GM08714 (cell line): ENCODE data around the gene PRCD.

Source experiments
- H3K4me3 ChIP-seq: fragments of 200-500 bp; sonication (Bioruptor generic); 2 replicates; pipeline ENCODE4 v1.5.1; 2014; ENCODE audit warnings: mild to moderate bottlenecking, low read length, inconsistent platforms
- ZNF274 ChIP-seq: IDR thresholded peaks from 2 replicates; pipeline ENCODE4 v1.6.1; 2012; ENCODE audit warnings: mild to moderate bottlenecking, low read depth, low read length

The PRCD gene

DNA sequence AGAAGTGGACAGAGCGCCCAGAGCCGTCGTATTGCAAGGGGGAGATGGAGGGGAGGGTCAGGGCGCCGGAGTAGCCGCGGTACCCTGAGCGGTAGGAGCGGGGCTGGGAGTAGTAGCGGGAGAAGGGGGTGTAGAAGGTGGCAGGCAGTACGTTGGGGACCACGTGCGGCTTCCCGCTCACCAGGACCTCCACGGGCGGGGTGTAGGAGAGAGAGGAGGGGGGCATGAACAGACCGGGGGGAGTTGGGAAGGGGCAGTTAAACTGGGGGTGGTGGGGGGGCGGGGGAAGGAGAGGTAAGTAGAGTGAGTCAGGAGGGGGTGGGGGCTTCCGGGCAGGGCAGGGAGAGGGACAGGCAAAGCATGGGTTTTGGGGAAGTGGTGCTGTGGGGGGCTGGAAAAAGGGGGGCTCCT, 29.0 kb downstream of the PRCD start:
- no peak for TF ChIP-seq ZNF274
- no peak overlapping the region for H3K4me3 ChIP-seq

DNA sequence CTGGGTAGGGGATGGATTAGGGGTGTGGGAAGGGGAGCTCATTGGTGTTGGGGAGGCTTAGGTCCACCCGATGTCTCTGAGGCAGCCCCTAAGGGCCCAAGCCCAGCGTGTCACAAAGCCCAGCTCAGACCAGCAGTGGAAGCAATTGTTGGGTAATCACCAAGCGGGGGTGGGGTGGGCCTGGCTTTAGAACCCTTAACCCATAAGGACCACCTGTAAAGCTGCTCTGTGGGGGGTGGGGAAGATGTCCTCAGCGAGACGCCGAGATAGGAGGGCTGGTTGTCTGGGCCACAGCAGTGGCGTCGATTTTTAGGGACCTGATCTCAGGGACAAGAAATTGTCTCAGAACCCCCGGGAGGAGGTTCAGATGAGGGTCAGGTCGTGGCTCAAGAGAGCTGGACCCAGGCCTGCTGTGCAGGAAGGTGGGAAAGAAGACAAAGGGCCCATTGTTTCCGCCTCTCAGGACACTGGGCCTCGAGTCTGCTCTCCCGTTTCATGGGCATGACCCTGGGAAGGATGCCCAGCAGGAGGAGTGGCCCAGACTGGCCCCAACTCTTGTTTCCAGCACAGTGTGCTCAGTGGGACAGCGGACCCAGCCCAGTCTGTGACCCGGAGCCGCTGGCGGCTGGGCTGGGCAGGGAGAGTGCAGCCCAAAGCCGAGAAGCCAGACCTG, 29.9 kb downstream of the PRCD start:
- no peak for TF ChIP-seq ZNF274
- H3K4me3 ChIP-seq = no peak overlapping the region

DNA sequence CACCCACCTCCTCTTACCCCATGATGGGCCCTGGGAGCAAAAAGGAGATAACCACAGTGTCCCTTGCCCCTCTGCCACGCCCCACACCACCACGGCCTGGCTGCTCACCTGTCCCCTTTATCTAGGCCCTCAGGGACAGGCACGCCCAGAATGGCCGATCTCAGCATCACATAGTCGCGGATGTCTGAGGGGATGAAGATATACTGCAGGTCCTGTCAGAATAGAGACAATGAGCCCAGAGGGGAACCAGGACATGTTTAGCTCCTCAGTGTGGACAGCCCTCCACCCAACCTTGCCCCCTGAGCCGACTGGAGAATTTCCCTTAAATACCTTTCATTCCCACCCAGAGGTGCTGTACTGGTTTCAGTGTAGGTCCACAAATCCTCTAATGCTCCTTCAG, 30.6 kb downstream of the PRCD start:
- TF ChIP-seq ZNF274 = no peak

DNA sequence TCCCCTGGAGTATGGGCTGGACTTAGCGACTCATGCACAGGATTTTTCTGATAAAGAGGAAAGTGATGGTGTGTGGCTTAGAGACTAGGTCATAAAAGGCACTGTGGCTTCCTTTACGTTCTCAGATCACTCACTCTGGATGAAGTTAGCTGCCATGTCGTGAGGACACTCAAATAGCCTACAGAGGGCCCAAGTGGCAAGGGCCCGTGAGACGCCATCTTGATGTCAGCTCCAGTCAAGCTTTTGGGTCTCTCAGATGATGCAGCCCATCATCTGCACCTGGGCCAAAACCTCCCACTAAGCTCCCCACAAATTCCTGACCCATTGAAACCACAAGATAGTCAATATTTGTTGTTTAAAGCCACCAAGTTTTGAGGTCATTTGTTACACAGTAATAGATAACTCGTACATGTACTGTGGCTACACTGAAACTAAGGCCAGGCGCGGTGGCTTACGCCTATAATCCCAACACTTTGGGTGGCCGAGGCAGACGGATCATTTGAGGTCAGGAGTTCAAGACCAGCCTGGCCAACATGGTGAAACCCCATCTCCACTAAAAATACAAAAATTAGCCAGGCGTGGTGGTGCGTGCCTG, 31.1 kb downstream of the PRCD start:
- no peak overlapping the region for H3K4me3 ChIP-seq
- TF ChIP-seq ZNF274 = no peak

More for the DNA sequence above, 30.6 kb downstream of the PRCD start:
- H3K4me3 ChIP-seq = no peak overlapping the region

DNA sequence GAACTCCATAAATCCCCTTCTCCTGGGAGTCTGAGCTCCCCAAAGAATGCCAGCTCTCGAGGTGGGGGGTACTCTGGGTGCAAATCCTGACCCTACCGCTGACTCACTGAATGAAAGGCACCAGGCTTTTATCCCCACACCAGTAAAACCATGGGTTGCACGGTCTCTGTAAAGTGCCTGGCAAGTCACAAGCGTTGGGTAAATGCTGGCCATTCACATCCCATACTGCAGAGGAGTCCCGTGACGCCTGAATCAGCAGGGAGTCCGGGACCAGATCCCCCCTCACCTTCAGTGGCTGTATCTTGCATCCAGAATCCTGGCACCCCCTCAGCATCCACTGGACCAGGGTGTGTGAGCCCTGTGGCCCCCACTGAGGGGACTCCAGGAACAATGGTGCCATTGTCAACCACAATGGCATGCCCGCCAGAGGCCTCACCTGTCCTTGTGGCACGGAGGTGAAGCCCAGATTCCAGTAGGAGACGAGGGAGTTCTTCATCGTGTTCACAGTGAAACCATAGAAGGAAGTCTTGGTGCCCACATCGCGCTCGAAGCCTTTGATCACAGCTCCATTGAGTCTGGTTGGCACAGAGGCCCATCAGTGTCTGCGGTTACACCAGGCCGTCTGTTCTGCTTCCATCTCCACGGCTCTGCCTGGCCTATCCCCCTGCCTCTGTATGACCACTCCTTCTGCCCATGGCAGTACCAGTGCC, 32.5 kb downstream of the PRCD start:
- no peak overlapping the region for H3K4me3 ChIP-seq
- no peak for TF ChIP-seq ZNF274

DNA sequence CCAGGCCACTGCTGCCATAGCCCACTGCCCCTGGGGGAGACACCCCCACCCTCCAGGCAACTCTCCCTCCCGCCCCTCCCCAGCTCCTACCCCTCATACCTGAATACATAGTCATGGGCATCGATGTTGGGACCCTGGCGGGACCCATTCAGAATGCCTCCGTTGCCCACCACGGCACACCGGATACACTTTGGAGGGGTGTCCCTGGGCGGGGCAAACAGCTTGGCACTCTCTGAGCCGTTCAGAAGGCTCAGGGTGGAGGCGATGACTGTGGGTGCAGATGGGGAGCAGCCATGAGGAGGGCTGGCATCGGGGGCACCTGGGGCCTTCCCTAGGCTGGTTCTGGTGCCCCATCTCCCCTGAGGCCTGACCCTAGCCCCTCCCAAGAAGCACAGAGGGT, 33.3 kb downstream of the PRCD start:
- H3K4me3 ChIP-seq = no peak overlapping the region
- TF ChIP-seq ZNF274 = no peak

DNA sequence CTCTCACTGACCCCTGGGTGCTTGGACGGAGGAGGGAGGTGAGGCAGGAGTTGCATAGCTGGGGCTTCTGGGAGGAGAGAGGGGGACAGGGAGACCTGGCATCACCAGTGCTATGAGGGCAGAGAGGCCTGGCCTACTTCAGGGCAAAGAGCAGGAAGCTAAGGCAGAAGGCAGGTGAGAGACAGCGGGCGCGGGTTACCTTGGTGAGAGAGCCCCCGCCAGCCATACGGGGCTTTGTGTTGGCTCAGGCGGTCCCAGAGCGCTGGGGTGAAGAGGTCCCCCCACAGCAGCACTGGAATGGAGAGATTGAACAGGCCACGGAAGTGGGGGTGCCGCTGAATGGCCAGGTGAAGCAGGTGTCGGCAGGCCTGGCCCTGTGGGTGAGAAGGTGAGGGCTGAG, 34.3 kb downstream of the PRCD start:
- TF ChIP-seq ZNF274 = no peak
- H3K4me3 ChIP-seq = no peak overlapping the region

DNA sequence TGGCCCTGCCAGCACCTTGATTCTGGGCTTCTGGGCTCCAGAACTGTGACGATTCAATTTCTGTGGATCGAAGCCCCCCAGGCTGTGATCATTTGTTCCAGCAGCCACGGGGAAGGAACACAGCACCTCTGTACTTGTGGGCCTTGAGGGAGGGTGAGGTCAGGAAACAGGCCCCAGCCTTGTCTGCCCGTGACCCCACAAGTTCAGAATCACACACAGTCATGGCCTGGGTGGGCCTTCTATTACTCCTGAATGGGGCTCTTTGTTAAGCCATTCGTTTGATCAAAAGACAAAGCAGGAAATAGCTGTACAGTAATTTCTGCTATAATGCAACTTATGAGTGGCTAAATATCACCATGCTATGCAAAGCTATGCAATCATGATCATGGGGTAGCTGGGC, 35.7 kb downstream of the PRCD start:
- TF ChIP-seq ZNF274 = no peak
- no peak overlapping the region for H3K4me3 ChIP-seq

DNA sequence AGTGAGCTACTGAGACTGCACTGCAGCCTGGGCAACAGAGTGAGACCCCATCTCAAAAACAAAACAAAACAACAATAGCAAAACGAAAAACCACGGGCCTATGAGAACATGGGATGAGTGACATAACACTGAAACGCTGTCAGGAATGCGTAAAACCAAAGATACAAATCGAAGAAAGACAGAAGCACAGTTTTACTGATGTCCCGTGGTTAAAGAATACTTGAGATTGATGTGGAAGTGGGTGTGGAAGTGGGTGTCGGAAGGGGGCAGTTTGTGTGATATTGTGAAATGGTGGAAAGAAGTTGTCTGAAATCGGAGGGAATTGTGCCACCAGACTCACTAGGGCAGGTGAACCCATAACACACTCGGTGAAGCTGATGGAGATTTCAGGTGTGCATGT, 36.3 kb downstream of the PRCD start:
- no peak for TF ChIP-seq ZNF274
- H3K4me3 ChIP-seq = no peak overlapping the region

DNA sequence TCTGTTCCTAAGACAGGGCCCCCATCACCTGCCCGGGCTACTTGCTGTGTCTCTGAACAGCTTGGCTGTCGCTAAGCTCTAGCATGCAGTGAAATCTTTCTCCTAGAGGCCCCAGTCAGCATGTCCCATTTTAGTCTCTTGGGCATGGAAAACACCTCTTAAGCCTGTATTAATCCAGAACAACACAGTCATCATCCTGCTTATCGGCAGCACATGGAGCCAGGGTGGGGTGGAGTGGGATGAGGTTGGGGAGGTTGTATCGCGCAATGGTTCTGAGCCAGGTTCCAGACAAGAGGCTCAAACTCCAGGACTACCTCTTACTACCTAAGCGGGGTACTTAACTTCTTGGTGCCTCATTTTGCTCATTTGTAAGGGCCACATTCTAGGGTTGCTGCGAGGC, 38.0 kb downstream of the PRCD start:
- H3K4me3 ChIP-seq = no peak overlapping the region
- no peak for TF ChIP-seq ZNF274

DNA sequence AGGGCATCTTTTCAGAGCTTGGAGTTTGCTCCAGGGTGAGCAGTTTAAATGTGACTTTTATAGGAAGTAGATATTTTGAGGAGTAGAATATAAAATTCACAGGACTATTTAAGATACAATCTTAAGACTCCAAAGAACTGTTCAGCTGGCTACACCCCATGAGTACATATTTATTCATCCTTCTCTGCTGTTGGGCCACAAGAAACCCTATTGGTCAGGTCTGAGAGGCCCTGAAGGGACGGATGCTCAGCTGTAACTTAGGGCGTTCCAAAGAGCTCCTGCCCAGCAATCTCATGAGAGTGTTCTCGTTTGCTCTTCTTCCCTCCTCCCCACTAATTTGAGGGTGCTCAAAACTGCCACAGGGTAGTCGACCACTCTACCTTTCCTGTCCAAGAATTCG, 38.5 kb downstream of the PRCD start:
- TF ChIP-seq ZNF274 = no peak
- no peak overlapping the region for H3K4me3 ChIP-seq

DNA sequence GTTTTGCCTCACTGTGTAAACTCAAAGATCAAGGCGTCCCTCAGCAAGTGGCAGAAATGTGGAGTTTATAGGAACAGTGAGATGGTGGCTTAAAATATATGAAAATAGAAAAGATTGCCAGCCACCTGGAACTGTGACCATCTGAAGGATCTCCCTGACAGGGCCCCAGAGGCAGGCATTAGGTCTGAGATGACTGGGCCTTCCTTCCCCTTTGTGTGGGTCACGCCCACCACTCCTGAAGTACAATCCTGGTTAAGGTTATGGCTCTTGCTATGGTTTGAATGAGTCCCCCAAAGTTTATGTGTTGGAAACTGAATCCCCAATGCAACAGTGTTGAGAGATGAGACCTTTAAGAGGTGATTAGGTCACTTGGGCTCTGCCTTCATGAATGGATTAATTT, 39.4 kb downstream of the PRCD start:
- TF ChIP-seq ZNF274 = no peak
- no peak overlapping the region for H3K4me3 ChIP-seq

DNA sequence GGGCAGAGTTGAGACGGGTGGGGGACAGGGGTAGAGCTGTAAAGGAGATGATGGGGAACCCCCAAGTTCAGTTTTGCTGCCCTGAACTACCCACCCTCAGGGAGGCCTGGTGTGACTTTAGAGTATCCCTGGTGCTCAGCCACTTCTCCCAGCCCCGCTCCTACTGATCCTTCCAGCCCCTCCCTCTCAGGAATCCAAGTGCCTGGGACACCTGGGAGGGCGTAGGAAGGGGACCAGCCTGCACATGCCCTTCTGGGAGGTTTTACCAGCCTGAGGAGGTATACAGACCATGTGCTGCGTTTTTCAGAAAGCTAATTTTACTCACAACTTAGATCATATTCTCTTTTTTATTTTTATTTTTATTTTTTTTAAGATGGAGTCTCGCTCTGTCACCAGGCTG, 41.7 kb downstream of the PRCD start:
- no peak overlapping the region for H3K4me3 ChIP-seq
- no peak for TF ChIP-seq ZNF274

DNA sequence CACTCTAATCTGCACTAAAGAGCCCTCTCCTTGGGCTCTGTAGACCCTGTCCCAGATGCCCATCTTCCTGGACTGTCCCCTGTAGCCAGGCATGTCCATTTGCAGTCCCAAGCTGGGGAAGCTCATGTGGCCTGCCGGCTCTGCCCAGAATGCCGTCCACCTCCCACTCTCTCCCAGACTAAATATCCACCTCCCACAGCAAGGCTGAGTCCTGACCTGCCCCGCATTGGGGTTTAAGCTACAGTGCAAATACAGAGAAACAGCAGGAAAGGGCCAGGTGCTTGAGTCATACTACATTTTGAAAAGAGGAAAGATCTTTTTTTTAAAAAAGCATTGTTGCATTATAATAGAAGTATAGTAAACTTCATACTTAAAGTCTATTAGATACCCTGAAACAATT, 42.8 kb downstream of the PRCD start:
- H3K4me3 ChIP-seq = no peak overlapping the region

DNA sequence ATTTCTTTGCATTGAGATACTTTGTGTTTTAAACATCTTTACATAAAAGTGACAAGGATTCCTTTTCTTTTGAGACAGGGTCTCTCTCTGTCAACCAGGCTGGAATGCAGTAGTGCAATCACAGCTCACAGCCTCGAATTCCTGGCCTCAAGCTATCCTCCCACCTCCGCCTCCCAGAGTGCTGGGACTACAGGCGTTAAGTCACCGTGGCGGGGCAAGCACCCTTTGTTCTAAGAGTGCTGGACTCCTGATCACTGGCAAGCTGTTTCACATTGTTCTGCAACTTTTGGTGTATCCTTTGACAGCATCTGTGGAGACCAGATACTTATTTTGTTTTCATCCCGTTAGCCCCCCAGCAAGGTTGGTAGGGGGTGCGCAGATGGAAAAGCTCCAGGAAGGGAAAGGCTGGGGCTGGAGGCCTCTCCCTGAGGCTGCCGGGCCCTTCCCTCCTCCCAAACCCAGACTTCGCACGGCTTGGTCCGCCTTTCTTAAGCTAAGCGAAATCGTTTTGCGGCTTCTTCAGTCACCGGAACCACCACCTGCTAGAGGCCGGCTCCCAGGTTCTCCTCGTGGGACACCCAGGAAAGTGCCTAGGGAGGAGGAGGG, 44.7 kb downstream of the PRCD start:
- no peak for TF ChIP-seq ZNF274
- peak overlapping the region; percentile 15; the same call in 1 of the 2 replicates for H3K4me3 ChIP-seq

More for the DNA sequence above, 42.8 kb downstream of the PRCD start:
- no peak for TF ChIP-seq ZNF274
